SK-N-SH (cell line): Measurements from ENCODE around the gene UBE3C.

ENCODE experiments used
- CTCF ChIP-seq: fragments of 200-600 bp; sonication (generic); IDR thresholded peaks from 2 replicates; pipeline ENCODE4 v1.6.1; 2017; ENCODE audit warnings: antibody characterized with exemption, mild to moderate bottlenecking, moderate library complexity
- POLR2AphosphoS5 ChIP-seq: IDR thresholded peaks from 2 replicates; pipeline ENCODE4 v1.6.1; 2012; ENCODE audit warnings: low read depth, low read length
- RCOR1 ChIP-seq: fragments of 150-350 bp; IDR thresholded peaks from 2 replicates; pipeline ENCODE4 v1.6.1; 2017; ENCODE audit warnings: antibody characterized with exemption, low read length
- TEAD4 ChIP-seq: IDR thresholded peaks from 2 replicates; pipeline ENCODE4 v1.4.0; 2012; ENCODE audit warnings: mild to moderate bottlenecking, borderline replicate concordance; ENCODE audit not compliant: insufficient read depth

GRCh38 chr7:157188091-157188665 lies 49.5 kb downstream of the UBE3C start:
- TF ChIP-seq RCOR1 (no peak), CTCF (no peak), TEAD4 (no peak), POLR2AphosphoS5 (no peak)
